Brain microvascular endothelial cell (primary cell): ENCODE data around the gene GCNT2.

Experiments
- DNase-seq: peaks from one replicate; pipeline ENCODE4 v3.0.0-alpha.2; 2020
- H3K27ac ChIP-seq: fragments of 250-450 bp; sonication (Bioruptor Pico); 2 replicates; pipeline ENCODE4 v1.5.1; 2020; ENCODE audit warnings: mild to moderate bottlenecking, moderate library complexity
- H3K27me3 ChIP-seq: fragments of 250-450 bp; sonication (Bioruptor Pico); replicated peaks from 2 replicates; pipeline ENCODE4 v1.5.1; 2020; ENCODE audit warnings: mild to moderate bottlenecking
- H3K36me3 ChIP-seq: fragments of 250-450 bp; sonication (Bioruptor Pico); replicated peaks from 2 replicates; pipeline ENCODE4 v1.5.1; 2020; ENCODE audit warnings: mild to moderate bottlenecking
- H3K4me3 ChIP-seq: 2 replicates; pipeline ENCODE4 v1.5.1; 2011; ENCODE audit warnings: low read depth, mild to moderate bottlenecking, control low read depth, low read length, moderate library complexity
- CTCF ChIP-seq: IDR thresholded peaks from 2 replicates; pipeline ENCODE4 v1.5.1; 2011; ENCODE audit warnings: low read depth, mild to moderate bottlenecking, moderate library complexity, low read length, control low read depth, inconsistent platforms; ENCODE audit errors: missing control alignments
- in situ Hi-C: cut with HindIII; loops from 2 replicates; pipeline ENCODE4 v1.10.0; 2017; ENCODE audit warnings: low sequenced_read_pairs, low pct_ligation_motif_present

The GCNT2 gene

GRCh38 chr6:10617008-10617696, 96.0 kb downstream of the GCNT2 start:
- Histone ChIP-seq H3K27ac (no peak overlapping the region), H3K36me3 (no peaks in the 10 kb centered on the region), H3K4me3 (no peak overlapping the region), H3K27me3 (no peaks in the 10 kb centered on the region)
- no peak for DNase-seq
- in situ Hi-C loops, result no loop called here
- no peak for TF ChIP-seq CTCF

GRCh38 chr6:10618409-10618808, 97.3 kb downstream of the GCNT2 start:
- no peaks in the 10 kb centered on the region for H3K36me3 ChIP-seq
- H3K4me3 ChIP-seq, result no peak overlapping the region
- no peak overlapping the region for H3K27ac ChIP-seq
- no peaks in the 10 kb centered on the region for H3K27me3 ChIP-seq
- DNase-seq, result no peak
- in situ Hi-C loops, result no loop called here
- TF ChIP-seq CTCF, result no peak

GRCh38 chr6:10621213-10621612, 100.1 kb downstream of the GCNT2 start:
- DNase-seq, result no peak
- H3K27ac ChIP-seq, result no peak overlapping the region
- H3K27me3 ChIP-seq, result no peaks in the 10 kb centered on the region
- no peak overlapping the region for H3K4me3 ChIP-seq
- in situ Hi-C loops, result no loop called here
- no peak for TF ChIP-seq CTCF
- no peaks in the 10 kb centered on the region for H3K36me3 ChIP-seq

- Histone ChIP-seq H3K27me3 (no peaks in the 10 kb centered on the region), H3K27ac (no peak overlapping the region), H3K36me3 (no peaks in the 10 kb centered on the region), H3K4me3 (no peak overlapping the region)
- no peak for DNase-seq
- in situ Hi-C loops, result no loop called here
- no peak for TF ChIP-seq CTCF
Observed at GRCh38 chr6:10621847-10622246, 100.7 kb downstream of the GCNT2 start.

GRCh38 chr6:10624836-10625235, 103.7 kb downstream of the GCNT2 start:
- no peak for TF ChIP-seq CTCF
- H3K36me3 ChIP-seq, result no peaks in the 10 kb centered on the region
- no peak for DNase-seq
- in situ Hi-C loops, result no loop called here
- H3K27ac ChIP-seq, result no peak overlapping the region
- H3K4me3 ChIP-seq, result no peak overlapping the region
- H3K27me3 ChIP-seq, result no peaks in the 10 kb centered on the region

GRCh38 chr6:10626154-10626741, 105.1 kb downstream of the GCNT2 start:
- Histone ChIP-seq H3K27me3 (no peaks in the 10 kb centered on the region), H3K27ac (no peak overlapping the region), H3K36me3 (no peaks in the 10 kb centered on the region), H3K4me3 (no peak overlapping the region)
- TF ChIP-seq CTCF, result no peak
- in situ Hi-C loops, result no loop called here
- DNase-seq, result no peak
